ENCODE measurements around the gene KAT5. TPM values are rescaled to one million over a fixed set of nuclear protein-coding genes. Genes with fewer than 3 reads are reported as not detected.

Gene KAT5
- total and polyA plus RNA-seq, 2 donors (not counting 3 experiments of a cell fraction or from before 2014, with no cell fraction given) = 35.8 to 48.8 TPM

GRCh38 chr11:65700399-65700798, 11.7 kb upstream of the KAT5 start:
- BruUV-seq (replicated peaks) = no TSS peak
- Histone ChIP-seq H3K79me2 (ENCODE audit: control insufficient read depth, insufficient read depth, low read length) (no peaks in the 10 kb centered on the region), H3K9me1 (replicated peaks; ENCODE audit: control insufficient read depth, extremely low read depth, insufficient read depth, low read length) (no peaks in the 10 kb centered on the region), H3K27me3 (ENCODE audit: control insufficient read depth in 2 of 2, insufficient read depth in 2 of 2, low read length in 2 of 2) (peaks cover 8 to 12% of the 10 kb centered on the region in 2 experiments), H4K20me1 (replicated peaks; ENCODE audit: control insufficient read depth, extremely low read depth, insufficient read depth, low read length) (no peaks in the 10 kb centered on the region), H3K4me3 (replicated peaks in 1 of 3; ENCODE audit: insufficient read depth in 1 of 3, low read depth in 1 of 3, low read length in 3 of 3) (no peak overlapping the region), H2AFZ (ENCODE audit: low read depth, low read length) (no peak overlapping the region), H3K9me3 (replicated peaks; ENCODE audit: control insufficient read depth, insufficient read depth, low read length) (no peaks in the 10 kb centered on the region), H3K4me2 (ENCODE audit: insufficient read depth, low read length) (no peak overlapping the region), H3K4me1 (ENCODE audit: control insufficient read depth, extremely low read depth, insufficient read depth, low read length) (peaks cover 9% of the 10 kb centered on the region), H3K27ac (ENCODE audit: insufficient read depth, low read depth, low read length) (no peak overlapping the region), H3K36me3 (ENCODE audit: control insufficient read depth in 2 of 2, extremely low read depth in 1 of 2, insufficient read depth in 2 of 2, low read length in 2 of 2) (no peaks in the 10 kb centered on the region), H3K9ac (replicated peaks; ENCODE audit: extremely low read depth, insufficient read depth, low read length) (no peak overlapping the region)
- TF ChIP-seq POLR2AphosphoS5 (IDR thresholded peaks at IDR 0.05; ENCODE audit: insufficient read depth, low read depth, low read length) (no peak), FOS (IDR thresholded peaks at IDR 0.05; ENCODE audit: borderline replicate concordance, insufficient read depth, low read length) (no peak)
- DNase-seq (ENCODE audit: low read depth, low spot score) (no peak), FAIRE-seq (no peak)
- ChIA-PET POLR2A (no interaction called here), CTCF (interaction anchor here (1.2 kb wide), 1 partner anchor 11 kb away, joined by 4 read pairs; no protein-coding TSS in a partner anchor)
- intact Hi-C loops (cut with micrococcal nuclease) = no loop called here
- dilution Hi-C loops (cut with MboI; ENCODE audit: extremely low pct_ligation_motif_present, low sequenced_read_pairs) = no loop called here

GRCh38 chr11:65701686-65702085, 10.4 kb upstream of the KAT5 start:
- Histone ChIP-seq H3K9ac (replicated peaks; ENCODE audit: extremely low read depth, insufficient read depth, low read length) (no peak overlapping the region), H3K4me3 (replicated peaks in 1 of 3; ENCODE audit: insufficient read depth in 1 of 3, low read depth in 1 of 3, low read length in 3 of 3) (no peak overlapping the region), H3K9me3 (replicated peaks; ENCODE audit: control insufficient read depth, insufficient read depth, low read length) (no peaks in the 10 kb centered on the region), H3K4me1 (ENCODE audit: control insufficient read depth, extremely low read depth, insufficient read depth, low read length) (no peaks in the 10 kb centered on the region), H4K20me1 (replicated peaks; ENCODE audit: control insufficient read depth, extremely low read depth, insufficient read depth, low read length) (no peaks in the 10 kb centered on the region), H3K27me3 (ENCODE audit: control insufficient read depth in 2 of 2, insufficient read depth in 2 of 2, low read length in 2 of 2) (peaks cover 8 to 12% of the 10 kb centered on the region in 2 experiments), H3K4me2 (ENCODE audit: insufficient read depth, low read length) (no peak overlapping the region), H2AFZ (ENCODE audit: low read depth, low read length) (no peak overlapping the region), H3K9me1 (replicated peaks; ENCODE audit: control insufficient read depth, extremely low read depth, insufficient read depth, low read length) (no peaks in the 10 kb centered on the region), H3K27ac (ENCODE audit: insufficient read depth, low read depth, low read length) (no peak overlapping the region), H3K79me2 (ENCODE audit: control insufficient read depth, insufficient read depth, low read length) (no peaks in the 10 kb centered on the region), H3K36me3 (ENCODE audit: control insufficient read depth in 2 of 2, extremely low read depth in 1 of 2, insufficient read depth in 2 of 2, low read length in 2 of 2) (no peaks in the 10 kb centered on the region)
- DNase-seq (ENCODE audit: low read depth, low spot score) (no peak), FAIRE-seq (no peak)
- intact Hi-C loops (cut with micrococcal nuclease) (no loop called here), dilution Hi-C loops (cut with MboI; ENCODE audit: extremely low pct_ligation_motif_present, low sequenced_read_pairs) (no loop called here)
- ChIA-PET POLR2A (no interaction called here), CTCF (no interaction called here)
- no TSS peak for BruUV-seq (replicated peaks)
- no peak for TF ChIP-seq POLR2AphosphoS5 (IDR thresholded peaks at IDR 0.05; ENCODE audit: insufficient read depth, low read depth, low read length)
- TF ChIP-seq MYC (IDR thresholded peaks at IDR 0.05; ENCODE audit: low read depth, low read length) = no peak
- no peak for TF ChIP-seq POLR2A (IDR thresholded peaks at IDR 0.05; ENCODE audit: low read depth, low read length)
- no peak for TF ChIP-seq CTCF (IDR thresholded peaks at IDR 0.05; ENCODE audit: extremely low read depth in 1 of 2, insufficient read depth in 1 of 2, low read depth in 1 of 2, low read length in 2 of 2)
- no peak for TF ChIP-seq GATA2 (IDR thresholded peaks at IDR 0.05; ENCODE audit: insufficient read depth, insufficient read length, low read depth, low read length)
- TF ChIP-seq EZH2 (IDR thresholded peaks at IDR 0.05; ENCODE audit: borderline replicate concordance, low read depth, low read length, severe bottlenecking) = no peak
- no peak for TF ChIP-seq MAX (IDR thresholded peaks at IDR 0.05; ENCODE audit: insufficient read depth, insufficient read length)

Data from endothelial cell of umbilical vein (primary cell).